Measurements from ENCODE around the gene PLEKHF1. TPM values are rescaled to one million over a fixed set of nuclear protein-coding genes. Genes with fewer than 3 reads are reported as not detected.

Gene PLEKHF1
- total RNA-seq, 2 experiments from 2014 or later = 21.7 to 22.2 TPM

GRCh38 chr19:29694161-29694560, 28.9 kb downstream of the PLEKHF1 start:
- Mint-ChIP-seq H3K27ac (no peak overlapping the region), H3K9me3 (peaks cover 8% of the 10 kb centered on the region), H3K4me1 (peaks cover 13% of the 10 kb centered on the region), H3K27me3 (no peaks in the 10 kb centered on the region), H3K4me3 (no peak overlapping the region), H3K36me3 (peaks cover 9% of the 10 kb centered on the region)
- DNase-seq = no peak

GRCh38 chr19:29694669-29695627, 29.7 kb downstream of the PLEKHF1 start:
- peak; percentile 82 for DNase-seq
- Mint-ChIP-seq H3K27me3 (no peaks in the 10 kb centered on the region), H3K4me3 (no peak overlapping the region), H3K27ac (peak overlapping the region; percentile 51), H3K36me3 (peaks cover 5% of the 10 kb centered on the region), H3K9me3 (peaks cover 4% of the 10 kb centered on the region), H3K4me1 (peaks cover 13% of the 10 kb centered on the region)

GRCh38 chr19:29695765-29696564, 30.7 kb downstream of the PLEKHF1 start:
- Mint-ChIP-seq H3K4me3 (no peak overlapping the region), H3K36me3 (peaks cover 5% of the 10 kb centered on the region), H3K27me3 (no peaks in the 10 kb centered on the region), H3K4me1 (peaks cover 16% of the 10 kb centered on the region), H3K27ac (peak overlapping the region; percentile 72), H3K9me3 (peaks cover 4% of the 10 kb centered on the region)
- no peak for DNase-seq

DNA sequence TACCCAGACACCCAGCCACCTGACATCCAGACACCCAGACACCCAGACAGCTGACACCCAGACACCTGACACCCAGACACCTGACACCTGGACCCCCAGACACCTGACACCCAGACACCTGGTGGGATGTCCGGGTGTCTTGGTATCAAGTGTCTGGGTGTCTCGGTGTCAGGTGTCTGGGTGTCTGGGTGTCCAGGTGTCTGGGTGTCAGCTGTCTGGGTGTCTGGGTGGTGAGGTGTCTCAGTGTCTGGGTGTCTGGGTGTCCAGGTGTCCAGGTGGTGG, 31.2 kb downstream of the PLEKHF1 start:
- Mint-ChIP-seq H3K27me3 (no peaks in the 10 kb centered on the region), H3K9me3 (peaks cover 4% of the 10 kb centered on the region), H3K4me3 (no peak overlapping the region), H3K36me3 (peaks cover 5% of the 10 kb centered on the region), H3K27ac (no peak overlapping the region), H3K4me1 (peaks cover 15% of the 10 kb centered on the region)
- no peak for DNase-seq

- Mint-ChIP-seq H3K27ac (peak overlapping the region; percentile 71), H3K9me3 (peaks cover 4% of the 10 kb centered on the region), H3K27me3 (no peaks in the 10 kb centered on the region), H3K36me3 (peaks cover 5% of the 10 kb centered on the region), H3K4me3 (no peak overlapping the region), H3K4me1 (peaks cover 15% of the 10 kb centered on the region)
- no peak for DNase-seq
Measured at GRCh38 chr19:29697523-29698261, 32.4 kb downstream of the PLEKHF1 start.

GRCh38 chr19:29699861-29700260, 34.6 kb downstream of the PLEKHF1 start:
- Mint-ChIP-seq H3K27me3 (no peaks in the 10 kb centered on the region), H3K36me3 (peaks cover 15% of the 10 kb centered on the region), H3K4me1 (peaks cover 20% of the 10 kb centered on the region), H3K9me3 (peaks cover 4% of the 10 kb centered on the region), H3K4me3 (no peak overlapping the region), H3K27ac (no peak overlapping the region)
- no peak for DNase-seq

DNA sequence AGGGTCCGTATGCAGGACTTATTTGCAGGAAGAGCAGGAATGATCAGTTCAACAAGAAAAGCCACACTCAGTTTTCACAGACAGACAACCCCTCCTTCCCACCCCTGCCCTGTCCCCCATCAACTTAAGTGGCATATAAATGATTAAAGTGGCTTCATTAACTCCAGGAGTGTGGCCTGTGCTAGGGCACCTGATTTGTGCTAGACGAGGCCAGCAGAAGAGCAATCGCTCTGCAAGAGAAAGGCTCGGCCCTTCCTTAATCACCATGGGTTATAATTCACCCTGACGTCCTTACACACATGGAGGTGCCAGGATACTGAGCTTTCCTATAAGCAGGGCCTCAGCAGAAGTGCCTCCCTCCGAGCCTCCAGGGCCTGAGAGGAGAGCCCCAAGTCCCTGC, 35.2 kb downstream of the PLEKHF1 start:
- peaks cover 25% of the 10 kb centered on the region for H3K4me1 Mint-ChIP-seq
- H3K36me3 Mint-ChIP-seq = peaks cover 19% of the 10 kb centered on the region
- H3K9me3 Mint-ChIP-seq = peaks cover 4% of the 10 kb centered on the region

DNA sequence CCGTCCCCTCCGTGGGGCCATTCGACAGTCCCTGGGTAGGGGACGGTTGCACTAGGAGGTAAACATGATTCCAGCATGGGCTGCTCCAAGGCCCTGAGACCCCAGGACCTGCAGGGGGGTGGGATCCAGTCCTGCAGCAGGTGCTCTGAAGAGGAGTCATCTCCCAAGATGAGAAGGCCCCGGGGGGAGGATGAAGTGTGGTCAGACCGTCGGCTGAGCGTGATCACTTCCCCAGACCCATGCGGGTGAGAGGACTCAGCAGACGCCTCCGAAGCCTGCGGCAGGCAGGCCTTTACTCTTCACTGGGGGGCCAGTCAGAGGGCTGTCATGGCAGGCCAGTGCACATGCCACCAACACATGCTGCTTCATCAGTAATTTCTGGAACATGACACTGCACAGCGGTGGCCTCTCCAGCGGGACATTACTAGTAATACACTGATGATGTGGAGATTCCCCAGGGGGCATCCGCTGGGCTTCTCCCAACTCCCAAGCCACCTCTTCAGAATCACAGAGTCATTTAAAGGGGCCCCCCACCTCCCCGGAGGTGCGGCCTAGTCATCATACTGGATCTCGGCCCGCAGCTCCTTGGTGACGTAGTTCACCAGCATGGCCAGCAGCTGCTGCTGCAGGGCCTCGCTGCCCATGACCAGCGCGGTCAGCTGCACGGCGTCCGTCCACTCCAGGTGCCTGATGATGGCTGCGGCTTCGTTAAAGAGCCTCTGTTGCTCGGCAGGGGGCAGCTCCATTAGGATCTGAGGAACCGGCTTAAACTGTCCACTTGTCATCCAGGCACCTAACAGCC, 37.1 kb downstream of the PLEKHF1 start:
- H3K27ac Mint-ChIP-seq = no peak overlapping the region
- H3K36me3 Mint-ChIP-seq = peaks cover 38% of the 10 kb centered on the region
- no peak for DNase-seq
- no peaks in the 10 kb centered on the region for H3K27me3 Mint-ChIP-seq
- H3K4me3 Mint-ChIP-seq = no peak overlapping the region
- no peaks in the 10 kb centered on the region for H3K9me3 Mint-ChIP-seq
- H3K4me1 Mint-ChIP-seq = peaks cover 38% of the 10 kb centered on the region

More for the DNA sequence above, 35.2 kb downstream of the PLEKHF1 start:
- no peak for DNase-seq
- no peak overlapping the region for H3K4me3 Mint-ChIP-seq
- H3K27ac Mint-ChIP-seq = no peak overlapping the region
- no peaks in the 10 kb centered on the region for H3K27me3 Mint-ChIP-seq

- no peak overlapping the region for H3K27ac Mint-ChIP-seq
- no peaks in the 10 kb centered on the region for H3K9me3 Mint-ChIP-seq
- peaks cover 40% of the 10 kb centered on the region for H3K36me3 Mint-ChIP-seq
- peaks cover 43% of the 10 kb centered on the region for H3K4me1 Mint-ChIP-seq
- H3K27me3 Mint-ChIP-seq = no peaks in the 10 kb centered on the region
- no peak overlapping the region for H3K4me3 Mint-ChIP-seq
- no peak for DNase-seq
Measured at GRCh38 chr19:29702963-29703320, 37.7 kb downstream of the PLEKHF1 start.

DNA sequence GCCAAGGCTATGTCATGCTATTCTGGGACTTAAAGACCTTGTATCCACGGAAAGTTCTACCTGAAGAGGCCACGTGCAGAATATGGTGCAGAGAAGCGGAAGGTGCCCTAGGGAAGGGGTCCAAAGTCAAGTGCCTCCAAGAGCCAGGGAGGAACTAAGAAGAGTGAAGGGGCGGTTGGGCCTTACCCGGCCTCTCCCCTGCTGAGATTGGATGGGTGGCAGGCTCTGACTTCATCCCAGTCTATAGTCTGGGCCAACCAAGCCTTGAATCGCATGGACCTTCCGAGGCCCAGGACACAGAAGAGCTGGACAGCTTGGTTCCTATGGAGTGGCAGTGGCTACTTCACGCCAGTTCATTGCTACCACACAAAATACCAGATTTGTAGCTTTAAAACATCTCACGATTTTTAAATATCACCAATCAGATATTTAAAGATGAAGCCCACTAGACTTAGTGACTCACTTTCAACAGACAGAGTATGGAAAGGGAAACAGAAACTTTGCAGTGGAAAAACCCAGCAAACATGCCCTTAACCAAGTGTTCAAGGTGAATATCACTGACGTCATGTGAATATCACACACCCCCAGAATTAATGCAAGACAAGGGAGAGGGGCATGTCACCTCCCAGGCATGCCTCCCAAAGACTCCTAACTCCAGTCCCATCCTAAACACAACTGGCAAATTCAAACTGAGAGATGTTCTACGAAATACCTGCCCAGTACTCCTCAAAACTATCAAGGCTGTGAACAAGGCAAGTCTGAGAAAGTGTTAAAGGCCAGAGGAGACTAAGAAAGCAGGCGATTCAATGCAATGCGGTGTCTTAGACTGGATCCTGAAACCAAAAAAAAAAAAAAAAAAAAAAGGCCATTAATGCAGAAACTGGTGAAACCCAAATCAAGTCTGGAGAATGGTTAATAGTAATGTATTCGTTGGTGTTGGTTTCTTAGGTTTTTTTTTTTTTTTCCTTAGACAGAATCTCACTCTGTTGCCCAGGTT, 39.6 kb downstream of the PLEKHF1 start:
- H3K9me3 Mint-ChIP-seq = no peaks in the 10 kb centered on the region

DNA sequence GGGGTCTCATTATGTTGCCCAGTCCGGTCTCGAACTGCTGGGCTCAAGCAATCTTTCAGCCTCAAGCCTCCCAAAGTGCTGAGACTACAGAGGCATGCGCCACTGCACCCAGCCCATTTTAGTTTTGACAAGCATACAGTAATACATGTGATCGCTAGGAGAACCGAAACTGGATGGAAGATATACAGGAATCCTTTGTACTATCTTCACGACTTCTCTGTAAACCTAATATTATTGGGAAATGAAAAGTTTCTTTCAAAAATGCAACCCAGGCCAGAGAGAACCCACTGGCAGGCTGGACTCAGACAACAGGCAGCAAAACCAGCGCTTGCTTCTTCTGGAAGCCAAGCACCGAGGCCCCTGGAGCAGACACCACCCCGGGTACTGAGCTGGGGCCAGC, 40.4 kb downstream of the PLEKHF1 start:
- peaks cover 67% of the 10 kb centered on the region for H3K4me1 Mint-ChIP-seq
- H3K27me3 Mint-ChIP-seq = no peaks in the 10 kb centered on the region
- no peak for DNase-seq
- H3K4me3 Mint-ChIP-seq = no peak overlapping the region
- peak overlapping the region; percentile 97 for H3K27ac Mint-ChIP-seq
- peaks cover 43% of the 10 kb centered on the region for H3K36me3 Mint-ChIP-seq
- H3K9me3 Mint-ChIP-seq = no peaks in the 10 kb centered on the region

More for the DNA sequence above, 39.6 kb downstream of the PLEKHF1 start:
- peaks cover 59% of the 10 kb centered on the region for H3K4me1 Mint-ChIP-seq
- no peaks in the 10 kb centered on the region for H3K27me3 Mint-ChIP-seq
- peaks cover 40% of the 10 kb centered on the region for H3K36me3 Mint-ChIP-seq
- peak overlapping the region; percentile 51 for H3K4me3 Mint-ChIP-seq
- peak overlapping the region; percentile 97 for H3K27ac Mint-ChIP-seq
- peak; percentile 49 for DNase-seq

DNA sequence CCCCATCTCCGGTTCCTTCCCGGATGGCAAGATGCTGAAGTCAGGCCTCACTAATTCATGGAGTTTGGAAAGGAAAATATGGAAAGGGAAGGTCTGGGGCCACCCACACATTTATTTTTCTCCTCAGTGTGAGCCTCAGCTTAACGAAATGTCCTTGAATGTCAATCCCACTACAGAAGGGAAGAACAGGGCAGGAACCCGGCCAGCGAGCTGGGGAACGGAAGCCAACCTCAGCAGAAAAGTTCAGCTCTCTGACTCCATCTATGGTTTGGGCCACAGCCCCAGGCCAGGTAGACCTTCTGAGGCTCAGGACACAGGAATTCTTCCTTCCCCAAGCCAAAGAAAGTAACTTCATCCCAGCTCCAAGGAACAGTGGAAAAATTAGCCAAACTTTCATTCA, 41.4 kb downstream of the PLEKHF1 start:
- Mint-ChIP-seq H3K27ac (peak overlapping the region; percentile 97), H3K27me3 (no peaks in the 10 kb centered on the region), H3K9me3 (no peaks in the 10 kb centered on the region), H3K36me3 (peaks cover 43% of the 10 kb centered on the region), H3K4me3 (no peak overlapping the region), H3K4me1 (peaks cover 70% of the 10 kb centered on the region)
- DNase-seq = no peak

DNA sequence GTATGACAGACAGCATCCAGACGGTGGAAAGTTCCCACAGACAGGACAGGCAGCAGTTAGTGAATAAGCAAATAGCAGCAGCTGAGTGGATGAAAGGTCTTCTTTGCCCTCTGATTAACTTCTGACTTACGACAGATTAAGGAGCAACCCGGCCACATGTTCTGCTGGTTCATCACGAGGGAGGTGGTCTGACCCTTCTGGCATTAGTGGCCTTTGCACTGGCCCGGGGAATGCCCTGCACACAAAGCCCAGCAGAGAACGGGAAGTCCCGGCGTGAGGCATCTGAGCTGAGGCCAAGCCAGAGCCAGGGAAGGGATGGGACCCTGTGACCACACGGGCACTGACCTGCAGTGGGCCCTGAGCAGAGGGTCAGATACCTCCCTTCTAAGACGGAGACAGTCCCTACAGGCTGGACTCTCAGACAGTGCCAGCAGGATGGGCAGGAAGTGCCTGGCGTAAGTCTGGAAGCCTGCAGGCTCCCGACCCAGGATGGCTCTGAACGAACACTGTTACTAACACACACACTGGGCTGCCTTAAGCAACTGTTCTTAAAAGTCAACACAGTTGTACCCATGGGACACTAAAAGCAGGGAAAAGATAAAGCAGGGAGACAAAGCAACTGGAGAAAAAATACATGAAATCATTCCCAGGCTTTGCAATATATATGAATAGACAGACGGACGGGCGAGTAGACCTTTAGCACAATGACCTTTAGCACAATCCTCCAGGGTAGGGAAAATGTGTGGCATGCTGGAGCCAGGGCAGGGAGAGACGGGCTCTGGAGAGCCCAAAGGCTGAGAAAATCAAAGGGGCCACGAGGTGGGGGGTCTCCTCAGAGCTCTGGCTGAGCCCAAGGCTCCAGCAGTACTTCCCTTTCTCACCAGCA, 43.5 kb downstream of the PLEKHF1 start:
- H3K4me1 Mint-ChIP-seq = peaks cover 88% of the 10 kb centered on the region
- DNase-seq = no peak
- no peaks in the 10 kb centered on the region for H3K27me3 Mint-ChIP-seq
- peaks cover 48% of the 10 kb centered on the region for H3K36me3 Mint-ChIP-seq
- H3K4me3 Mint-ChIP-seq = no peak overlapping the region
- no peaks in the 10 kb centered on the region for H3K9me3 Mint-ChIP-seq
- peak overlapping the region; percentile 36 for H3K27ac Mint-ChIP-seq
